ENCODE measurements around the gene CFI.

Gene CFI

DNA sequence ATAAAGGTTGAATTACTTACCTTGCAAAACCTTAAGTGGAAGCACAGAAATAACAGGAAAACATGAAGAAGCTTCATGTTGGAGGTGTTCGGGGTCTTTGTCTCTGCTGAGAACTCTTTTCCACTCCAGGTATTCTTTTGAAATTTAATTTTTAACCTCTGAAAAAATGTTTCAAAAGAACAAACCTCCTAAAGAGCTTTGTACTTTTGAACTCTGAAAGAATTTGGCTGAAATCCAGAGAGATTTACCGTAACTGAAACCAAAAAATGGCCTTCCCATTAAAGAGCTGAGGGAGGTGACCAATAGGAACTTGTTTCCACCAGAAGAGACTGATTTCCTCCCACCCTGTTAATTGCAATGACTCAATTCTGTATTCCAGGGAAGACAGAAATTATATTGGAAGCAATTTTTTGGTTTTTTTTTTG, at the start of gene CFI:
Gene CFI, minus strand, starts transcription at position 105 of the 425 bp plus-strand sequence. Its CDS starts 28 bp downstream, at position 77.
- peak; percentile 79 for DNase-seq (ENCODE audit: low read depth)

DNA sequence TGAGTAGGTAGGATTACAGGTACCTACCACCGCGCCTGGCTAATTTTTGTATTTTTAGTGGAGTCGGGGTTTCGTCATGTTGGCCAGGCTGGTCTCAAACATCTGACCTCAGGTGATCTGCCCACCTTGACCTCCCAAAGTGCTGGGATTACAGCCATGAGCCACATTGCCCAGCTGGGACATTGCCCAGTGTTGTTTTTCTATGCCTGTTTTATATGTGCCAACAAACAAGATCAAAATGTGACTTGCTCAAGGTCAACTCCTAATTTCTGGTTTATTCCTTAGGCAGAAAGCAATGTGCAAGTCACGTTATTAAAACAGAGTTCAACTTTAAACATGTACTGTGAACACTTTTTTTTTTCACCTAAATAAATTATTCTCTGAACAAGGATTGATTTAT, 48.8 kb upstream of the CFI start:
- DNase-seq (ENCODE audit: low read depth) = no peak

DNA sequence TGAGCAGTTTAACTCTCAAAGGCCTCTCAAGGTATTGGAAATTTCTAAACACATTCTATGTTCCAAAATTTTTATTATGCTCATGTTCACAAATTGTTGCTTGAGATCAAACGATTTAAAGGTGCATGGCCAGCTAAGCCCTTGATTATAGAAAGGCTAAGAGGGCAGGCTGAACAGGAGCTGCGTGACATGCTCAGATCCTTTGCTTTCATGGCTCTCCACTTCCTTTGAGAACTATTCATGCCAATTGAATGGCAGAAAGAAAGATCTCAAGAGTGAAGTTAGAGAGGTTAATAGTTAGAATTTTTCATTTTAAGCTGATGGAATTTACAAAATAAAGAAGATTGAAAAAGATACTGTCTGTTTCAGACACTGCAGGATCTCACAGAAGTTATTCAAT, 46.7 kb upstream of the CFI start:
- DNase-seq (ENCODE audit: low read depth) = no peak

DNA sequence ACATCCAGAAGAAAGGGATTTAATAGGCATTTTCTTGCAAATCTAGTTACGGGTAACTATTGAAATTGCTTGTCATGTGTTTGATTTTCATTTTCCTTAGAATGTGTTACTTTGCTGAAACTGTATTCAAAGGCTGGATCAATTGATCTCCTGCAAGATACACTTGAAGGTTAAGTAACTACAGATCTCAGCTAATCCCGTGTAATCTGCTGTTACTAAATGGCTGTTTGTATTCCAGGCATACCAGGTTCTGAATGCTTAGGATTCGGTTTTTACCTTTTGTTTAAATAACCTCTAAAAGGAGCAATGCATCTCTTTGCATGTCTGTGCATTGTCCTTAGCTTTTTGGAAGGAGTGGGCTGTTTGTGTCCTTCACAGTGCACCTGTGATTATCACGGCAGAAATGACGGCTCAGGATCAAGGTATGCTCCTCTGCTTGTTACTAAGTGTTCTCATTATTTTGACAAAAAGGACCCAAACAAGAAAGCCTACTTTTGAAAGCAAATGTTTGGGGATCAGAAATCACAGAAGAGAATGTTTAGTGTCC, 46.2 kb upstream of the CFI start, which contains the start of gene LRIT3:
Gene LRIT3, plus strand, starts transcription at position 212 of the 547 bp plus-strand sequence. Its CDS starts 95 bp downstream, at position 307.
- no peak for DNase-seq (ENCODE audit: low read depth)

DNA sequence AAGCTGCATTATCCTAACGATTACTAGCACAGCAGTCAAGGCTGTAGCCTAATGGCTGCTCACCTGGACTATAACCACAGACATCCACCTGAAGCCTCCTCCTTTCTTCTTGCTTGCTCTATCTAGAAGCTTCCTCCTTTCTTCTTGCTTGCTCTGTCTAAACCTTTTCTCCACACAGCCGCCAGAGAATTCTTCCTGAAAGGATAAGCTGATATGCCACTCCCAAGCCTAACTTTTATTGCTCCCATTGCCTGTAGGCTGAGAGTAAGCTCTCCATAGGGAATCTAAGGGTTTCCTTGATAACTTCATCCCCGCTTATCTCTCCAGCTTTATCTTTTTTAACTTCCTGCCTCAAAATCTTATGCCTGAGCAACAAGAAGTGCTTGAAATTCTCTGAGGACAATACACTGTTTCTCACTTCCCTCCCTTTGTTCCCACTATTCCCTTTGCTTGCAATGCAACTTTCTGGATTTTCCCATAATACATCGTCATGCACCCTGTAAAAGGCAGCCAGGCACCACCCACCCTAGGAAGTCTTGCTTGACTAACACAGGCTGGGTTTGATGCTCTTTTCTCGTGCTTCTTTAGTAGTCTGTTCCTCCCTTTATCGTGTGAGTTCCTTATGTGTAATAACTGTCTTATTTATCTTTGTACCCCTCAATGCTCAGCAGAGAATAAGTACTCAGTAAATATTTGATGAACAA, 44.7 kb upstream of the CFI start:
- DNase-seq (ENCODE audit: low read depth) = no peak

DNA sequence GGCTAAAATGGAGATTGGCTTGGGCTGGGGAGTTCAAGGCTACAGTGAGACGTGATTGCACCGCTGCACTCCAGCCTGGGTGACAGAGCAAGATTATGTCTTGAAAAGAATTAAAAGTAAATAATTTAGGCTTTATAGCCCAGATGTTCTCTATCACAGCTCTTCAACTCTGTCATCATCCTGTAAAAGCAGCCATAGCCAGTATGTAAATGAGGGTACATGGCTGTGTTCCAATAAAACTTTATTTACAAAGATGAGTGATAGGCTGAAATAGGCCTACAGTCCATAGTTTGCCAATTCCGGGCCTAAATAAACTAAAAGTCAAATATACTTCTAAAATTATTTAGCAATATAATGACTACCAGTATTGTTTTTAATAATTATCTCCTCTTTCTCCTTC, 35.2 kb upstream of the CFI start:
- no peak for DNase-seq (ENCODE audit: low read depth)

DNA sequence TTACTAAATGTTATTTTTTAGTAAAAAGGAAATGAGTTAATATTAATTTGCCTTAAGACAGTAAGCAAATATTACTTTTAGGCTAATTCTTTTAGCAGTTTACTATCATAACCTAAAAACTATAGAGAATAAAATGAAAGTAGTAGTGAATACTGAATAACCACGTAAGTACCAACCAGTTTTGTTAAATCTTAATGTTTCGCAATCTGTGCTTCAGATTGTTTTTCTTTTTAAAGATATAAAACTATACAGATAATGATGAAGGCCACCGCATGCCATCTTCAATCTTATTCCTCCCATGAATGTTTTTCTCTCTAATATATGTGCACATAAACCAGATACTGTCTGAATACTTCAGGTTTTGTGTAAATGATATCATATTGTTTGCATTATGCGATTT, 32.0 kb upstream of the CFI start:
- DNase-seq (ENCODE audit: low read depth) = no peak

DNA sequence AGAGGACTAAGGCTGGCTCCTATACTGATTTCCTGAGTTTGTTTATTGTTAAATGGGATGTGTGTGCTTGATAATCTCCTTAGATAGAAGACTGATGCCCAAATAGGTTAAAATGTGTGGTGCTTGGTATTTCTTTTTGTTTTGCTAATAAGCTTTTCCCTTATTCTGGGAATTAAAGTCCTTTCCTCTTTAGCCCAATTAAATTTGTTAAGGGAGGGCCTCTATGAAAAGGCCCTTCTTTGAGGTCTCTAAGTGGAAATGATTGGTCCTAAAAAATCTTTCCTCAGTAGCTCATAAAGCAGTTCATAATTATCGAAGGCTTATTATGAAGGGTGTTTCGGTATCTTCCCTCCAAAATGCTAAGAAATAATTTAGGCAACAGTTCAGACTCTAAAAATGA, 25.9 kb upstream of the CFI start, which contains the start of gene RRH:
Gene RRH, plus strand, starts transcription at position 301 of the 400 bp plus-strand sequence. Its CDS starts 56 bp downstream, at position 357.
- no peak for DNase-seq (ENCODE audit: low read depth)

DNA sequence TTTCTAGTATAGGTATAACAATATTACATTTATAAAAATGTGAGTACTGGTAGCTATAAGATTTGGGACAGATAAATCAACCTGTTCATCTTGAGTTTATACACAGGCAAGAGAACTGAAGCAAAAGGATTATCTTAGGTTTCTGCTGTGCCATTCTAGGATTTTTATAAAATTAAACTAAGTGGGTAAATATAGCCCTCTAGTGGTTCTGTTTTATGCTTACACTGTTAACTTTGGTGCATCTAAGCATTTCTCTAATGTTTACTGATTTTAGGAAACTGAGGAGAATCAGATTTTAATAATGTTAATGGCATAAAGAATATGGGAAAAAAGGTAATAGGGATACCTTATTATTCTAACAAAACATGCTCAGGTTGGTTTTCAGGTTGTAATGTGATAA, 24.9 kb upstream of the CFI start:
- DNase-seq (ENCODE audit: low read depth) = peak; percentile 36

DNA sequence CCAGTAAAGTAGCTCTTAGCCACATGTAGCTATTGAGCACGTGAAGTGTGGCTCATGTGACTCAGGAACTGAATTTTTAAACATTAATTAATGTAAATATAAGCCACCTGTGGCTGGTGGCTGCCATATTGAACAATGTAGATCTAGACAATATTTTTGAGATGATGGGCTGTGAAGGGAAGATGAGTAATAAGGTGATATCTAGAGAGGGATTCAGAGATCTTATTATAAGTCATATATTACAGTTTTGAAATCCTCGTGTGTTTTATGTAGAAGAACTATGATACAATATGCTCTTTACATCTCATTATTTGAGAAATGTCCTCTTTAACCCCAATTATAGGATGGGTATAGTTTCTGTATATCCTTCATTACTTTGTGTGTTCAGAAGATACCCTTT, 19.4 kb upstream of the CFI start:
- no peak for DNase-seq (ENCODE audit: low read depth)

DNA sequence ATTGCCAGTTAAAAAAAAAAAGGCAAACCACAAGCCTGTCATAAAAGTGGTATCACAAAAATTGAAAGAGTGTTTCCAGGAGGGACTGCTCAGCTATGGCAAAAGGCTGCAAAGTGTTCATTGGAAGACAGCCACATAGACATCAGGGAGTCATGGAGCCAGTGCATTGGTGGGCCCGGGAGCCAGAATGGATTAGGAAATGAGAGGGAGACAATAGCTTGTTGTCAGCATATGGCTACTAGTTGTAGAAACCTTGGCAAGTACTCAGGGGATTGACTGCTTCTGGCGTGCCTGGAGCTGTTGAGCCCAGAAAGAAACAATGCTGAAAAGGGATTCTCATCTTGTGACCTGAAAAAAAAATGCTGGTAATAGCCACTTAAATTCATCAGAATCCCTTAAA, 18.8 kb upstream of the CFI start:
- DNase-seq (ENCODE audit: low read depth) = no peak

DNA sequence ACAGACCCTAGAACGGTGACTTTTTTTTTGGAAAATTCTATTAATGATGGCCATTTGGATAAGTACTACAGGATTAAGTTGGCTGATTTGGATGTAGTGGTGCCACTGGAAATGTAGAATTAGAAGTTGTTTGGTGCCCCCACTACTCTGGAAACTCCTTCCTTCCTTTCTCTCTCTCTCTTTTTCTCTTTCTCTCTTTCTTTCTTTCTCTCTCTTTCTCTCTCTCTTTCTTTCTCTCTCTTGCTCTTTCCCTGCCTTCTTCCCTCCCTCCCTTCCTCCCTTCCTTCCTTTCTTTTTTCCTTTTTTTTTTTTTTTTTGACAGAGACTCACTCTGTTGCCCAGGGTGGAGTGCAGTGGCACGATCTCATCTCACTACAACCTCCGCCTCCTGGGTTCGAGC, 16.5 kb upstream of the CFI start:
- no peak for DNase-seq (ENCODE audit: low read depth)

DNA sequence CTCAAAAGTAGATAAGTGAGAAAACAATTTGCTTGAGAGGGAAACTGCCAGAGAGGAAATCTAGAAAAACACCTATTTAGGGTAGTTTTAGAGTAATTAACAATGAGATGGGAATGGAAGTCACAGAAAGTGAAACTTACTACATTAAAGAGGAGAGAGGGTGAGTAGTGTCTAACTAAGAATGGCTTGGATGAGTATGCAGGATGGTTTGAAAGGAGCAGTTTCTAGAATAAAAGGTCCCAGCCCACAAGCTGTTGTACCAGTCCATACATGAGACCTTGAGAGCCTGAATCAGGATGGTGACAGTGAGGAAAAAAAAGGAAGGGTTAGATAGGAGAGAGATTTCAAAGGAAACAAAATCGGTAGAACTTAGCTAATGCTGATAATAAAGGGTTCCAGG, 15.1 kb upstream of the CFI start:
- DNase-seq (ENCODE audit: low read depth) = no peak

DNA sequence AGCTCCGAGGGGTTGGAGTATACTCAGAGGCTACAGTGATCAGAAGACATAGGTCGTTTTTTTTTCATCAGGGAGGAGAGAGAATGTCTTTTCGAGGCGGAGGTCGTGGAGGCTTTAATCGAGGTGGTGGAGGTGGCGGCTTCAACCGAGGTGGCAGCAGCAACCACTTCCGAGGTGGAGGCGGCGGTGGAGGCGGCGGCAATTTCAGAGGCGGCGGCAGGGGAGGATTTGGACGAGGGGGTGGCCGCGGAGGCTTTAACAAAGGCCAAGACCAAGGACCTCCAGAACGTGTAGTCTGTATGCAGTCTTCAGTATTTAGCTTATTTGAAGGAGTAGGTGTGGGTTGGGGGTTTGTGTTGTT, 14.3 kb upstream of the CFI start:
- peak; percentile 18 for DNase-seq (ENCODE audit: low read depth)

DNA sequence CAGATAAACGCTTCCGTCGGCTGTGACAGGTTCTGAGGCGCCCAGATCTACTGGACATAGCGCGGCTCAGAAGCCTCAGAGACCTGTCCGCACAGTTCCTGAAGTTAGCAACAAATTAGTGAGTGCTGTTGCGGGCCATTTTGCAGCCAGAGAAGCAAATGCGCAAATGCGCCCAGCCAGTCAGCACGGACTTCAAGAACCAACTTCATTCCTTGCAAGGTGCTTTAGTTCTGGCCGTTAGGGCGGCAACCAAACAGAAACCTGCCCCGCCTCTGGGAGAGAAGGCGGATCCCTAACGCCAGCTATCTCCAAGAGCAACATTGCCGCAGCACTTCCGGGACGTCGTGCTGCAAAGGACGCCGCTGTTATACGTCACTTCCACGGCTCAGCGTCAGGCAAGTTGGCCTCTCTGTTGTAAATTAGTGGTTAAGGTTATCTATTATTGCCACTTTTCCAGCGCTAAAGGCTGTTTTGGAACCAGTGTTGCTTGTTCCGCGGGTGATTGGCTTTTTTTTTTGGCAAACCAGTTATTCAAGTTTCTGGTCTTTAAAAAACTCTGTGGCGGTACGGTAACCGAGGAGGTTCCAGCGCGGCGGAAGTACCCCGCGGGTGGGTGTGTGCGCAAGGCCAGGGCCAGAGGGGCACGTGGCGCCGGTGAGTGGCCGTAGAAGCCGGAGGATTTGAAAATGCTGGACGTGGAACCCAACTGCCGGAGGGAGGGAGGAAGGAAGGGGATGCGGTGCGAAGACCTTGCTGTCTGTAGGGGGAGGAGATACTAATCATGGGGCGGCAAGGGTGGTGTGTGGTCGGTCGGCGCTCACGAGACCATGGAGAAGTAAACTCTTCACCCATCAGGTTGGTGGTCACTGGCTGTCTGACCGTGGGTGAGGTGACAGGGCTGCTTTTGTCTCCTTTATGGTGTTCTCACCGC, 13.6 kb upstream of the CFI start, which contains the start of gene GAR1:
Gene GAR1, plus strand, starts transcription at position 612 of the 931 bp plus-strand sequence. CDS start 403 bp downstream, outside the sequence.
- DNase-seq (ENCODE audit: low read depth) = peak; percentile 92

DNA sequence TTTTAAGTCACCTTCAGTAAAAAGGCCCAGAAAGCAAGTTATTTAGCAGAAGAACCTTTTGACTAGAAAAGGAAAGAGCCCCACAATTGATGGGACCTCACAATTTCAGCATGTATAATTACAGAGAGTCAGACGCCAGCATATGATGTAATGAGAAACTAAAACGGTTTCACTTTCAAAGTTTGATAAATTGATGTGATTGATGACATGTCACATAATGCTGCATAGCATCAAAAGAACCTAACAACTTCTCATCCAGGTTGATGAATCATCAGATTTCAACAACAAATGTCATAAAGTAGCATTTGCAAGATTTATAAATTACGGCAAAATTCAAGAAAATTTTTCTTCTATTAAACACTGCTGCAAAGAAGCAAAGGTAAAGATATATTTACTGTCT, 9.9 kb upstream of the CFI start:
- no peak for DNase-seq (ENCODE audit: low read depth)

DNA sequence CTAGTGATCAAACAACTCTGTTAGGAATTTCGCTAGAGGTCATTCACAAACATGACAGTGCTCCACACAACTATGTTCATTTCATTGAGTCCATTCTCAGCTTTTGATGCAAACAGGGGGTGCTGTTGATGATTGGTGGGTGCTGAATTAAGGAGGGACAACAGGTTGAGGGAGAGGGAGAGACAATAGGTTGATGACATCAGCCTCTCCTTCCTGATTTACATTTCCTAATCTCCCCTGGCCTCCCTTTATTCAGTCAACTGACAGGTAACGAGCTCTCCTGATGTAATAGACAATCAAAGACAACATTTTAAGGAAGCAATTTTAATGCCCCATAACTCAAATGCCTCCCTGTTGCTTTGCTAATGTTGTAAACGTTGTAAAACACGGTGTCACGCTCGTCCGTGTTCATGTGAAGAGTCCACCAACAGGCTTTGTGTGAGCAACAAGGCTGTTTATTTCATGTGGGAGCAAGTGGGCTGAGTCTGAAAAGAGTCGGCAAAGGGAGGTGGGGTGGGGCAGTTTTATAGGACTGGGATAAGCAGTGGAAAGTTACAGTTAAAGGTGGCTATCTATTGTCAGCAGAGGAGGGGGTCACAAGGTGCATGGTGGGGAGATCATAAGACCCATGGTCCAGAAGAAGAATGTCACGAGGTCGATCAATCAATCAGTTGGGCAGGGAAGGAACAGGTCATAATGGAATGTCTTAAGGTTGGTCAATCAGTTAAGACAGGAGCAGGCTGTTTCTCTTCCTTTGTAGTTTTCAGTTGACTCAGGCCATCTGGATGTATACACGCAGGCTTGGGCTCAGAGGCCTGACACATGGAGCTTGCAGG, 9.0 kb upstream of the CFI start:
- DNase-seq (ENCODE audit: low read depth) = no peak

DNA sequence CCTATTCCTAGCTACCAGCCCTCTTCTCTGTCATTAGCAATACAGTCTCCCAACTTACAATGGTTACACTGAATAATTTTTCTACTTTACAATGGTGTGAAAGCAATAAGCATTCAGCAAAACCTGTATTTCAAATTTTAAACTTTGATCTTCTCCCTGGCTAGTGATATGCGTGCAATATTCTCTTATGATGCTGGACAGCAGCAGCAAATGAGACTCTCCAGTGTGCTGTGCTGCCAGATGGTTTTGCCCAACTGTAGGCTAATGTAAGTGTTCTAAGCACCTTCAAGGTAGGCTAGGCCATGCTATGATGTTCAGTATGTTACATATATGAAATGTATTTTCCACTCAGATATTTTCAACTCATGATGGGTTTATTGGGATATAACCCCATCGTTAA, 7.9 kb upstream of the CFI start:
- DNase-seq (ENCODE audit: low read depth) = no peak

DNA sequence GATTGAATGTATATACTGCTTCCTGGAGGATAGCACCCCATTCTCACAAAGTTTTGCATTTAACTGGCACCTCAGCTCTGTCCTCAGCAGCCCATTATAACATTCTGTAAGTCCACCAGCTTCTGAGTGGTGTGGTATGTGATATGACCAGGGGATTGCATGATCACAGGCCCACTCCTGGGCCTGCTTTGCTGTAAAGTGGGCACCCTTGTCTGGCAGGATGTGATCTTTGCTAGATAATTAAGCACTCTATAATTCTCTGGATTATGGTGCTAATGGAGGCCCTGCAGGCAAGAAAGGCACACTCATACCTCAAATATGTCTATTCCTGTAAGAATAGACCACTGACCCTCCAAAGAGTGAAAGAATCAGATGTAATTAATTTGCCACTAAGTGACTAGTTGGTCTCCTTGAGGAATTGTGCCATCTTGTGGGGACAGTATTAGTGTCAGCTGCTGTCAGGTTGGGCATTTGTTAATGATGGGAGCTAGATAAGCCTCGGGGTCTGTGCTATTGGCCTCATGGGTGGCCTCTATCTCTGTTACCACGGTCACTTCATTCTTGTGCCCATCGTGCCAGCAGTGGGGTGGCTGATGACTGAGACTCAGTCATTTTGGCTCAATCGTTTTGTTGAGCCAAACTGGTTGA, 2.2 kb upstream of the CFI start:
- DNase-seq (ENCODE audit: low read depth) = peak; percentile 70

DNA sequence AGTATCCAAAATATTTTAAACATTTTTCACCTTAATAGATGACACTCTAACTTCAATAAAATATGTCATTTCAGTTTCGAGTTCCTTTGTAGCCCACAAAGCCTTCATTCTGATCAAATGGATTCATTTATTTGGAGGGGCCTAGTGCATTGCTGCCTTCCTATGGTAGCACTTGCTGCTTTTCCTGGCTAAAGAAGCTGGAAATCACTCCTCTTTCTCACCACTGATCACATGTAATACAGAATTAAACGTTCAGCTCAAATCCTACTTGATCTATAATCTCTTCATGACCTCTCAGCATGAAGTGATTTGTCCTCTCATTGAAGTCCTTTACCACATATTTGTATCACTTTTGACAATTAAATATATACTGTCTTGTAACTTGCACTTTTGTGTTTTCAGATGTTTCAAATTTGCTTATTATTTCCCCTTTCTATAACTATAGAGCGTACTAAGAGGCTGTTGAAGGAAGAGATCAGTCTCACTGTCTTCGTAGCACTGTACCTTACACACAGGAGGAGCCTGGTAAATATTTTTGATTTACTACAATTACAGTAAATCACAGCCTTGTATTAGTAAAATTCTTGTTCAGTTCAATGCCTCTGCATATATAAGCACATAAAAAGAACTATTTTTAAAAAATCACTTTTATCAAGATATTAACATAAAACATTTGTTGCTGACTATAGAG, 555 bp downstream of the CFI start:
- no peak for DNase-seq (ENCODE audit: low read depth)

DNA sequence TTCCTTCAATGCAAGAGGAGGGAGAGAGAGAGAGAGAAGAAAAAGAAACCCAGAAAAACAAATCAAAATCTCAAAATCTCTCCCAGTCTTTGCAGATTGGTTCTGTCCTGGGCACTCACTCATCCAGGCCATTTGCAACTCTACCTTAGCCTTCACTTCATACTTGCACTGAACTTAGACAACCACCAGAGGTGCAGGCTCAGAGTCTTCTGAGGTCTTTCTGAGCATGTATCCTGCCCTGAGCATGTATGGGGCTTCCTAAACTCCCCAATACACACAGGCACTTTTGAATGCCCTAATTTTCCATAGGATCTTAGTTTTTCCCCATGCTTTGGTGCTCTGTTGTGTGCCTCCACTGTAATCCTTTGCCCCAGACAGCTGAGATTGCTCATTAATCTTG, 2.9 kb downstream of the CFI start:
- DNase-seq (ENCODE audit: low read depth) = no peak

Measured in EH (cell line).